HG03175 (cell line): ENCODE results near the gene FKBP9.
"Not testable (repeated sequence)": the region's sequence is repeated elsewhere in the genome, so short reads cannot be mapped to it uniquely, and the experiment has no call there.

Source experiments
- ATAC-seq: cut with Tn5 transposase; IDR thresholded peaks from one replicate; pipeline ENCODE4 v1.9.1; 2021; ENCODE audit warnings: mild to moderate bottlenecking, moderate library complexity; ENCODE audit not compliant: unreplicated experiment

FKBP9 gene

GRCh38 chr7:32957326-32958045 lies at the start of gene FKBP9:
TSS of gene FKBP9 (plus strand) at chr7:32957440. CDS start at chr7:32957574, 134 bp downstream.
- ATAC-seq, result peak; percentile 72

GRCh38 chr7:32910195-32910594 lies 47.0 kb upstream of the FKBP9 start:
- ATAC-seq, result no peak

GRCh38 chr7:32914184-32914583 lies 43.1 kb upstream of the FKBP9 start:
- ATAC-seq, result no peak

- ATAC-seq, result no peak
These were observed 42.2 kb upstream of the FKBP9 start for GRCh38 chr7:32915041-32915536.

- no peak for ATAC-seq
These were observed 41.2 kb upstream of the FKBP9 start for GRCh38 chr7:32916006-32916405.

- ATAC-seq, result not testable (repeated sequence)
These were observed 40.2 kb upstream of the FKBP9 start for GRCh38 chr7:32916994-32917393.

GRCh38 chr7:32921896-32922295 lies 35.3 kb upstream of the FKBP9 start:
- no peak for ATAC-seq

- no peak for ATAC-seq
These were observed 28.4 kb upstream of the FKBP9 start for GRCh38 chr7:32928785-32929298.

- ATAC-seq, result no peak
These were observed 27.7 kb upstream of the FKBP9 start for GRCh38 chr7:32929430-32930143.

GRCh38 chr7:32930378-32930777 lies 26.9 kb upstream of the FKBP9 start:
- no peak for ATAC-seq

GRCh38 chr7:32935558-32935957 lies 21.7 kb upstream of the FKBP9 start:
- no peak for ATAC-seq

GRCh38 chr7:32936689-32937088 lies 20.6 kb upstream of the FKBP9 start:
- ATAC-seq, result no peak

GRCh38 chr7:32937344-32938174 lies 19.7 kb upstream of the FKBP9 start:
- ATAC-seq, result no peak

GRCh38 chr7:32941181-32941580 lies 16.1 kb upstream of the FKBP9 start:
- ATAC-seq, result no peak

GRCh38 chr7:32941681-32942414 lies 15.4 kb upstream of the FKBP9 start:
- peak; percentile 2 for ATAC-seq

GRCh38 chr7:32942415-32943251 lies 14.6 kb upstream of the FKBP9 start:
- peak; percentile 81 for ATAC-seq

GRCh38 chr7:32943252-32944030 lies 13.8 kb upstream of the FKBP9 start:
- ATAC-seq, result no peak

- no peak for ATAC-seq
These were observed 9.7 kb upstream of the FKBP9 start for GRCh38 chr7:32947420-32947983.
